Measurements from ENCODE around the gene TSPAN12.
"Not testable (repeated sequence)": the region's sequence is repeated elsewhere in the genome, so short reads cannot be mapped to it uniquely, and the experiment has no call there.

Gene TSPAN12

DNA sequence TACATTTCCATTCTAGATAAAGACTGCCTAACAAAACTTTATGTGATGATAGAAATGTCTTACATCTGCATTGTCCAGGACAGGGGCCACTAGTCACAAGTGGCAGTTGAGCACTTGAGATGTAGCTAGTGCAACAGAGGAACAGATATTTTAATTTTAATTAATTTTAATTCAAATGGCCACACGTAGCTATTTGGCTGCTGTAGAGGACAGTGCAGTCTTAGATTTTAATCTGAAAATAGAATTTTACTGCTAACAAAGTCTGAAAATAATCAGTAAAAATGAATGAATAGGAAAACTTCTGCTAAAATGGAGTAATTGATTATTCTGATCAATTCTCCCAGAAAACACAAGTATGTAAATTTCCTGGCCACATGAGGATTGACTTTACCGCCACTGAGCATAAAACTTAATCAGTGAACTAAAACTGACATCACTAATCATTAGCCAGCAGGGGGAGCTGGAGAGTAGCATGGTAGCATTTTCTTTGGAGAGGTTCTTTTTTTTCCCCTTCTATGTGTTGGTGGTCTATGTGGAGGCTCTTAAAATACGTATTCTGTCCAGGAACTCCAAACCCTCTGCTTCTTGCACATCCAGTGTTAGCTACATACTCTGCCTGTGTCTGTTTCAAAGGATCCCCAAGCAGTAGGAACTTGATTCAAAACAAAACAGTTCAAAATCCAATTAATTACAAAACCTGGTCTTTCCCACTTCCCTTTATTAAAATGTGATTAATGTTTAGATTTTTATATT is 52.1 kb downstream of the TSPAN12 start:
- no peak for DNase-seq (ENCODE audit: low read depth, low spot score)

DNA sequence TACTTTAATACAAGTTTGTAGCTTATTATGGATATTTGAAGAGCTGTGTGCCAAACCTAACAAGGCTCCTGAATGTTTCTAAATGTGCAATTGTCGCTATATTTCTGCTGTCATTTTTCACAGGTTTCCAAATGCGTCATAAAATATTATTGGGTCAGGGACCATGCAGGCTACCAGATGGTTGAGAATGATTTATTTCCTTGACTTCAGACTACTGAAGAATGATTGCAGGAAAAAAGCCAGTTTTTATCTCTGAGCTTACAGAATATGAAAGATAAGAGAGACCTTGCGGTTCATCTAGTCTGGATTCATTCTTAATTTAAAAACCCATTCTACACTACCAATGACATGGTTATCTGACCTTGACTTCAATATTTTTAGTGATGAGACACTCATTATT is 55.2 kb downstream of the TSPAN12 start:
- no peak for DNase-seq (ENCODE audit: low read depth, low spot score)

DNA sequence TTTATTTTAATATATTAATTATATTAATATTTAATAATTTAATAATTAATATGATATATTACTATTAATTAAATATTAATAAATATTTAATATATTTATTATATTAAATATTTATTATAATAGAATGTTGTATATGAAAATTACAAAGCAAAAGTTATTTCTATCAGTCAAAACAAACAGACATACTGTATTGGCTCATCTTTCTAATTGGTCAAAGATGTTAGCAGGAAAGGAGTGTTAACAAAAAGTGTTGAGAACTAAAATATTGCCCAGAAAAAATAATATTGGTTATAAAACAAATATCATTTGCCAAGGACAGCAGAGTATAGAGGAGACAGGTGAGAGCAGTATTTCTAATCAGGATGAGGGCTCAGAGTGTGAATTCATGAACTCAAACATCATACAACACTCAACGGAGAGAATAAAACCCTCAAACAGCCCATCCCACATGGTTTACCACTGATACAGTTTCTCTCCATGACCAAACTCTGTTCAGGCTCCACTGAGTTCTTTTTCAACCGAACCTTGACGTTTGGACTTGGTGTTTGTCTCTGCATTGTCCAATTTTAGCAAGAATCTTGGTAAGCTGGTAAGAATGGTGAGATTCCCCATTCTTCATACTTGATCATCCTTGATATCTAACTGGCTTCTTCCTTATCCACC is 58.0 kb downstream of the TSPAN12 start:
- DNase-seq (ENCODE audit: low read depth, low spot score) = no peak

DNA sequence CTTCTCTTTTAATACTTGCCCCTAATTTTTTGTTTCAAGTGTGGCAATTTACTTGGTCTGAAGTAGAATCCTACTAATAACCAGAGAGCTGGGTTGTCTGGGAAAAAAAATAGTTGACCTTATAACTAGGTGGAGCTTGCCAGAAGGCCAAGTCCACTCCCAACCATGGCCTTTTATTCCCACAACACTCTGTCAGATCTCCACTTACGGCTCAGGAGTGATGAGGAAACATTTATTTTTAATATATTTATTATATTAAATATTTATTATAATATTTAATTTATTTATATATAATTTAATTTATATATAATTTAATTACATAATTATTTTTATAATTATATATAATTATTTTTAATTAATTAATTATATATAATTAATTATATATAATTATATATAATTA is 58.8 kb downstream of the TSPAN12 start:
- DNase-seq (ENCODE audit: low read depth, low spot score) = no peak

GRCh38 chr7:120797026-120797645 is 60.8 kb downstream of the TSPAN12 start:
- no peak for DNase-seq (ENCODE audit: low read depth, low spot score)

DNA sequence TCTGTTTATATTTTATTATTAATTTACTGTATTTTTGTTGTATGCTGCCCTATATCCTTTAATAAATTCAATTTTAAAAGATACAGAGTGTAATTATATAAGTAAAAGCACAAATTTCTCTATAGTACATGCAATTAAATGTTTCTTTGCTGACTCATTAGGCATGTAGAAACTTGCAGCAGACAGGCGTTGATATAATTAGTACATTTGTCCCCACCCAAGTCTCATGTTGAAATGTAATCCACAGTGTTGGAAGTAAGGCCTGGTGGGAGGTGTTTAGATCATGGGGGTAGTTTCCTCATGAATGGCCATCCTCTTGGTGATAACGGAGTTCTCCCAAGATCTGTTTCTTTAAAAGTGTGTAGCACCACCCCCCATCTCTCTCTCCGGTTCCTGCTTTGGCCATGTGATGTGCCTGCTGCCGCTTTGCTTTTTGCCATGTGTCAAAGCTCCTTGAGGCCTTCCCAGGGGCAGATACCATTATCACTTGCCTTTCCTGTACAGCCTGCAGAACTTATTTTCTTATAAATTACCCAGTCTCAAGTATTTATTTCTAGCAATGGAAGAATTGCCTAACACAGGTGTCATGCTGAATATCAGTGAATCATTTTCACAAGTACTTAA is 63.7 kb downstream of the TSPAN12 start:
- DNase-seq (ENCODE audit: low read depth, low spot score) = no peak

GRCh38 chr7:120793213-120793936 is 64.6 kb downstream of the TSPAN12 start:
- no peak for DNase-seq (ENCODE audit: low read depth, low spot score)

DNA sequence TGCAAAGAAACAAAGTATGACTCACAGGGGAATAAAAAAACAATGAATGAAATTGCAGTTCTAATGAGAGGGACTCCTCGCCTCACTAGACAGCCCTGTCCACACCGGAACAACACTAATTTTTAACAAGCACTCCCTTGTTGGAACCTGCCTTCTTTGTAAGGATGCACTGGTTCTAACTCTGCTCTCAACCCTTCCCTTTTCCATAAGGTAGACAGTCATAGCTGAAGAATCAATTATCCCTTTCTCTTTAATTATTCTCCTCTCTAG is 65.1 kb downstream of the TSPAN12 start:
- DNase-seq (ENCODE audit: low read depth, low spot score) = no peak

GRCh38 chr7:120792091-120792860 is 65.7 kb downstream of the TSPAN12 start:
- DNase-seq (ENCODE audit: low read depth, low spot score) = peak; percentile 56

DNA sequence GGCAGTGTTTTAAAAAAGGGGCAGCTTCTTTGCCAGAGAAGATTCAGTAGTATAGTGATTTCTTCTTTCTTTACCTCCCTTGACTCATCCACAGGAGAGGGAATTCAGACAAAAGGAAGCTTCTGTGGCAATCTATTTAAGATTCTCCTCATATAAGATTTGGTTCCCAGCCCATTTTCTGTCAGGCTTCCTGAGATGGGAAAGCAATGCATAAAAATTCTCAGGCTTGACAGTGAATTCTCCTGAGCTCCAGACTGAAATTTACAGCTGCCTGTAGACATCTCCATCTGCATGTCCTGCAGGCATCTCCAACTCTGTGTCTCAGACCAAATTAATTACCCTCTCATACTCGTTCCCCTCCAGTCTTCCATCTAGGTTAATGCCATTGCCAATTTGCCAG is 72.8 kb downstream of the TSPAN12 start:
- no peak for DNase-seq (ENCODE audit: low read depth, low spot score)

GRCh38 chr7:120783721-120784120 is 74.2 kb downstream of the TSPAN12 start:
- no peak for DNase-seq (ENCODE audit: low read depth, low spot score)

- DNase-seq (ENCODE audit: low read depth, low spot score) = no peak
These were observed 74.7 kb downstream of the TSPAN12 start for GRCh38 chr7:120783273-120783672.

DNA sequence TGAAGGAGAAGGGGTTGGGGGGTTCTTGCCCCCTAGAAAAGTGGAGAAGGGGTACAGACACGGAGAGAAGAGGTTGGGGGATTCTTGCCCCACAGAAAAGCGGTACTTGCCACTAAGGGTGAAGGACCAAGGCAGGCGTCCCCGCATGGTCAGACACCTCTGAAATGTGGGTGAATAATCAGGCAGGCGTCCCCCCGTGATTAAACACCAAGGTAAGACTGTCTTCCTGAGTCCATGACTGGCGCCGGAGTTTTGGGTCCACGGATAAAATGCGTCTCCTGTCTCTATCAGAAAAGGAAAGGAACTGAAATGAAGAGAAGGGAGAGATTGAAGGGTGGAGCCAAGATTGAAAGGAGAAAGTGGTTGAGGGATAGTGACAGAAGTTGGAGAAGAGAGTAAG is 76.0 kb downstream of the TSPAN12 start:
- not testable (repeated sequence) for DNase-seq (ENCODE audit: low read depth, low spot score)

GRCh38 chr7:120780938-120781337 is 77.0 kb downstream of the TSPAN12 start:
- no peak for DNase-seq (ENCODE audit: low read depth, low spot score)

DNA sequence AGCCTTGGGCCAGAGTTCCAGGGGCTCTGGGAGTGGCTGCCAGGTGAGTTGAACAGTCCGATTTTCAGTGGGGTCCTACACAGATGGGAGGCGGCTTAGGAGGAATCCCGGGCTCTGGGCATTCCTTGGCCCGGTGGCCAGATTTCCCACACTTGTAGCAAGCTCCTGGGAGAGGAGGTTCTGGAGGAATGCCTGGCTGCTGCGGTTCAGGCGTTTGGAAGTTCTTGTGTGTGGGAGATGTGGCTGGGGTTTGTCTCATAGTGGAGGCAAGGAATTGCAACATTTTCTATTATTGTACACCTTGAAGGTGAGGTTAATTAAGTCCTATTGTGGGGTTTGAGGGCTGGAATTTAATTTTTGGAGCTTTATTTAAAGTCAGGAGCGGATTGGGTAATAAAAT is 77.5 kb downstream of the TSPAN12 start:
- not testable (repeated sequence) for DNase-seq (ENCODE audit: low read depth, low spot score)

DNA sequence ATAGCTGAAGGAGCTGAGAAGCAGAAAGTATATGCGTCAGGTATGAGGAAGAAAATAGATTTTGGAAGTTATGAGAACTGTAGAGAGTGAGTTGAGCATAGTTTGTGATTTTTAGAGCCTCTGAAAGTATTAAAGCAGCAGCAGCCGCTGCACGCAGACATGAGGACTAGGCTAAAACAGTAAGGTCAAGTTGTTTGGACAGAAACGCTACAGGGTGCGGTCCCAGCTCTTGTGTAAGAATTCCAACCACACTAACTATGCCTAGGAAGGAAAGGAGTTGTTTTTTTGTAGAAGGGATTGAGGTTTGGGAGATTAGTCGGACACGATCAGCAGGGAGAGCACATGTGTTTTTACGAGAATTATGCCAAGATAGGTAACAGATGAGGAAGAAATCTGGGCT is 78.9 kb downstream of the TSPAN12 start:
- DNase-seq (ENCODE audit: low read depth, low spot score) = not testable (repeated sequence)

DNA sequence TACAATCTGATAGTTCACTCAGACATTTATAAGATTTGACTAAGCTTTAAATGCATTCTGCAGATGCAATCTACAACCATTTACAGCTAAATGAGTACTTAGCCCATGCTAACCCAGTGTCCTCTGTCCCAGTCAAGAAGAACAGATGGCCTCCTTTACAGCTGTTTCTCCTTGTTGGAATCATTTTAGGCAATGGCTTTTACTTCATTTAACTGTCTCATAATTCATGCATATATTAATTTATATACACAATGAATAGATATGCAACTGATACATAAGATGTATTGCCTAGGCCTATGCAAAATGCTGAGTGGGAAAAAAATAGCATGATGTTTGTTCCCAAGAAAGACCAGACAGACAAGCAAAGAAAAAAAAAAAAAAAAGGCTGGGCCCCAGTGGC is 82.2 kb downstream of the TSPAN12 start:
- no peak for DNase-seq (ENCODE audit: low read depth, low spot score)

DNA sequence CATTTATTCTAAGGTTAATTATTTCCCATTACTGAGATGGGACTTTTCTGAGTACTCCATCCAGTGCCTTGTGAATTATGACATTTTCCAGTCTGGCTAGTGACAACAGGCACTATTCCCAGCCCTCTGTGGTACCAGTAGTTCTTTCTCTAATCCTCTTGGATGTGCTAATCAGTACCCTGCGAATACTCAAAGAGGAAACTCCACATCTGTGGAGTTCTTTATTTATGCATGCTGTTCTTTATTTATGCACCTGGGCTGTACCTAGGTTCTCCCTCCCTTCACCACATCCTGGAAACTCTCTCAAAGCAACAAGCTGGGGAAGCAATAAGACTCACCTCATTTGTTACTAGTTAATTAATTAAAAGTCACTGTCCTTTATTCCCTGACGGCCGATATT is 83.5 kb downstream of the TSPAN12 start:
- DNase-seq (ENCODE audit: low read depth, low spot score) = peak; percentile 15

DNA sequence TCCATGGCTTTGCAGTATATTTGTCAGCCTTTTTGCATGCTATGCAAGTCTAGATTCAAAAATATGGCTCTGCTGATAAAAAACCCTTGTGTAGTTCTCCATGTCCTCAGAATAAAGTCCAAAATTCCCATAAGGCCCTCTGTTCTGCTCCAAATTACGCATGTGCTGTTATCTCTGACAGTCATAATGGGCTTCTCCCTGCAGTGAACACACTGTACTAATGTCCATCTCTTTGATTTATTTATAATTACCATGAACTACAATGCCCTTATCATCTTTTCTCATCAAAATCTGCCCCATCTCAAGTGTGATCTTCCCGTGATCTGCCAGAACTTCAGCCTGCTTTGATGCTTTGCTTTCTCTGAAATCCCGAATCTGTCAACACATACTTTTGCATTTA is 87.7 kb downstream of the TSPAN12 start:
- no peak for DNase-seq (ENCODE audit: low read depth, low spot score)

DNA sequence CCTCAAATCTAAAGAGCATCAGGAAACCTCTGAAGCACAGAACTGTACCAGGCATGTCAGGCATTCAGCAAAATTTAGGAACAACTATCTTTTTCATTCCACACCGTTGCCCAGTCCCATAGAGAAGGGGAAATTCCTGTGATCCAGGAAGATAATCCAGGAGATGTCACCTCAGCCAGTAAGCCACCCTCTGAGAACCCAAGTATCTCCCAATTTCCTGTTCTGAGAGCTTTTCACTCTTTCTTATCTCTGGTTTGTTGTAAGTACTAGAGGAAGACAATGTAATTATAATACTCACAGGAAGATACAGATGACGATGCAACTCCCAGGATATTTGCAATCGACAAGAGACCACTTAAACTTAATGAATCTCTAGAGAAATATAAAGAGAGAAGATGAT is 97.1 kb downstream of the TSPAN12 start:
- DNase-seq (ENCODE audit: low read depth, low spot score) = no peak

GRCh38 chr7:120760050-120760449 is 97.9 kb downstream of the TSPAN12 start:
- DNase-seq (ENCODE audit: low read depth, low spot score) = no peak
